Dedifferentiated amniotic fluid mesenchymal stem cell (primary cell): ENCODE measurements around the gene AMHR2.

Experiments used
- DNase-seq: peaks from one replicate; pipeline ENCODE4 v3.0.0-alpha.2; 2016; ENCODE audit errors: extremely low spot score

The AMHR2 gene

GRCh38 chr12:53480491-53481442 lies 57.1 kb downstream of the AMHR2 start:
- DNase-seq = no peak
